CD4-positive, alpha-beta T cell treated with Interleukin-15 for 4 hours (primary cell): ENCODE results near the gene MAP3K21.

Experiments used
- DNase-seq: peaks from one replicate; pipeline ENCODE4 v3.0.0-alpha.2; 2020; ENCODE audit warnings: low spot score

Gene MAP3K21

DNA sequence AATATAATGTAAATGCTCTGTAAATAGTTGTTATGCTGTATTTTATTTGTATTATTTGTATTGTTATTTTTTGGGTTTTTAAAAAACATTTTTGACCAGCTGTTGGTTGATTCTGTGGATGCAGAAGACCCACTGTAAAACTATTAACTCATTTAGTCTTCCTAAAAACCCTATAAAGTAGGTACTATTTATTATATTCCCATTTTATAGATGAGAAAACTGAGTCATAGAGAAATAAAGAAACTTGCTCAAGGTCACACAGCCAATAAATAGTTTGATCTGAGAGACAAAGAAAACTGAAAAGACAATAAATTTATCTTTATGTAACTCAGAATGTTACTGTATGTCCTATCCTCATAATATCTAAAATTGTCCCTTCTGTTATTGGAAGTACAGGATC is 1.2 kb upstream of the MAP3K21 start:
- no peak for DNase-seq

DNA sequence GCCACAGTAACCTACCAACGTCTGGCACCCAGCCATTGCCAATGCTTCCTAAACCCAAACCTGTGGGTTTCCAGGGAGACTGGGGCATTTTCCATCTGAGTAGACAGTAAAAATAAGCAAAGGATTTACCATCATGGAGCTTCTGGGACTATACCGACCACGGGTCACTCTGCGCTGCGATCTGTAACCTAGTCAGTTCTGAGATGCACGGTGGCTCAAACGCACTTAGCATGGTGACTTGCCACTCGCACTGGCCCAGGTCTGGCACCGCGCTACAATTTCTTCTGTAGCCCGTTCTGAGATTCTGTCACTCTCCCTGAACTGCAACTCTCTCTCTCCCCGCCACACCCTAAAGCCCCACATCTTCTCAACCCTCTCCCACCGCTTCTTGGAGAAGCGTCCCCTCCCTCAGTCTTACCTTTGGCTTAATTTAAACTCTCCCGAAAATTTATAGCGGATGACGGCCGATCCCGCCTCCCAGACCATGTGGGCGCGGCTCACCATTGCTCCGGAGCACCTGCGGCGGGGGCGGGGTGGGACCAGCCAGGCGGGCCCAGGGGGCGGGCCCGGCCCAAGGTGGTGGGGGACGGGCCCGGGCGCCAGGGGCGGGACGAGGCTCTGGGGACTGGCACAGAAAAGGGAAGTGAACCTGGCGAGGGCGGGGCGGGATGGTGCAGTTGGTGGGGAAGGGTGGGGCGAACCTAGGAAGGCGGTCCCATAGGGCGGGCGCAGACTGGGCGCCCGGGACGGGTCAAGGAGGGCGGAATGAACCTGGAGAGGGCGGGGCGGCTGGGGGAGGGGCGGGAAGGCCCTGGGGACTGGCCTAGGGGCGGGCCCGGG is 493 bp upstream of the MAP3K21 start:
- DNase-seq: peak; percentile 95

DNA sequence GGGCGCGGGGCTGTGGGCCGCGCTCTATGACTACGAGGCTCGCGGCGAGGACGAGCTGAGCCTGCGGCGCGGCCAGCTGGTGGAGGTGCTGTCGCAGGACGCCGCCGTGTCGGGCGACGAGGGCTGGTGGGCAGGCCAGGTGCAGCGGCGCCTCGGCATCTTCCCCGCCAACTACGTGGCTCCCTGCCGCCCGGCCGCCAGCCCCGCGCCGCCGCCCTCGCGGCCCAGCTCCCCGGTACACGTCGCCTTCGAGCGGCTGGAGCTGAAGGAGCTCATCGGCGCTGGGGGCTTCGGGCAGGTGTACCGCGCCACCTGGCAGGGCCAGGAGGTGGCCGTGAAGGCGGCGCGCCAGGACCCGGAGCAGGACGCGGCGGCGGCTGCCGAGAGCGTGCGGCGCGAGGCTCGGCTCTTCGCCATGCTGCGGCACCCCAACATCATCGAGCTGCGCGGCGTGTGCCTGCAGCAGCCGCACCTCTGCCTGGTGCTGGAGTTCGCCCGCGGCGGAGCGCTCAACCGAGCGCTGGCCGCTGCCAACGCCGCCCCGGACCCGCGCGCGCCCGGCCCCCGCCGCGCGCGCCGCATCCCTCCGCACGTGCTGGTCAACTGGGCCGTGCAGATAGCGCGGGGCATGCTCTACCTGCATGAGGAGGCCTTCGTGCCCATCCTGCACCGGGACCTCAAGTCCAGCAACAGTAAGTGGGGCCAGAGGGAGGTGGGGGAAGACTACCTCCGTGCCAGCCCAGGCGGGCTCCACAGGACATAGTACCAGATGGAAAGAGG is 808 bp downstream of the MAP3K21 start:
- DNase-seq: peak; percentile 2

DNA sequence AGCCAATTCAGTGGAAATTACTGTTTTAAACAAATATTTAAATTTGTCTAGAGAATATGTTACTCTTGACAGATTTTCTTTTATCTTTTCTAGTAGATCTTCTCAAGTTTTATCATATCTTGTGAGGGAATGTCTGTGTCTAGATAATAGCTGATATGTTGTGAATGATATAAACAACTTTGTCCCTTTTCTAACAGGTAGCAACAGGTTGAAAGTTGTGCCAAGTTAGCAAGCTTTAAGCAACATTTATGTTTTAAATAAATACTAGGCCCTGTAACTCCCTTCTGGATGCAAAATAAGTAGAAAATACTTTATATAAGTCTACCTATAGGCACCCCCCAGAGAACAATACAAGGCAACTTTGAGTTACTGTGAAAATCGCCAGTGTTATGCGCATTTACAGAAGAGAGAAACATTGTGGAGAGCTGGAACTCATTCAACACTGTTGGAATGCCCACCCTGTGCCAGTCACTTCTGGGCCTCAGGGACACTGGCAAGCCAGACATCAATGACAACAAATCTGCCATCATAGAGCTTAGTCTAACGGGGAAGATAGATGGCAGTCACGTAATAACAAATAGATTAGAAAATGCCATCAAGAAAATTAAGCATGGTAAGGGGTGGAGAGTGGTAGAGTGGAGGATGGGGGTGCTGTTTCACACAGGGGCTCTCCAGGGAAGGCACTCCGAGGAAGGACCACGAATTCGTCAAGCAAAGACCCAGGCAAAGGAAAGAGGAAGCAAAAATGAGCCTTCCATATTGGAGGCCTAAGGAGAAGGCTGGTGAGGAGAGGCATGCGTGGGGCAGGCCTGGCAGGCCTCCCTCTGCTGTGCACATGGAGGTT is 4.4 kb downstream of the MAP3K21 start:
- DNase-seq: no peak

DNA sequence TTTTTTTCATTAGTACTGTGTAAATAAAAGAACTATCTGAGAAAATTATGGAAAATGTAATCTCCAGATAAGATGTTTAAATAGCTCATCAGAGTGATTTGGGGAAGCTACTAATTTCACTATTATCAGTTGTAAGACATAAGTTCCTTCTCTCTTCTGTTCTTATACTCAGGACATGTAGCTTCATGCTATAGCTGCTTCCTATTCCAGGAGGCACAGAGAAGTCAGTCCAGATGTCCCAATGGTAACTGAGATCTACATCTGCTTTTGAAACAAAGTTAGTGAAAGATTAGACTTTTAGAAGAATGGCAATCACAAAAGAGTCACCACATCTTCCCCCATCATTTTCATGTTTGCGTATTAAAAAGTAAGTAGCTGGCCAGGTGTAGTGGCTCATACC is 5.6 kb downstream of the MAP3K21 start:
- no peak for DNase-seq

DNA sequence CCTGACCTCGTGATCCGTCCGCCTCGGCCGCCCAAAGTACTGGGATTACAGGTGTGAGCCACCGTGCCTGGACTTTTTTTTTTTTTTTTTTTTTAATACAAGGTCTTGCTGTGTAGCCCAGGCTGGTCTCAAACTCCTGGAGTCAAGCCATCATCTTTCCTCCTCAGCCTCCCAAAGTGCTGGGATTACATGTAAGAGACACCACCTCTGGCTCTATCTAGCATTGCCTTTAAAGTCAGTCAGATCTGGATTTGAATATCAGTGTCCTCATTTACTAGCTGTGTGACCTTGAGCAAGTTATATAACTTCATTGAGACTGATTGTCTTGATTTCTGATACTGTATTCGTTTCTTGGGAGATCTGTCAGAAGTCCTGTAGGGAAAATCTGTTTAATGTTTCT is 6.6 kb downstream of the MAP3K21 start:
- DNase-seq: no peak

DNA sequence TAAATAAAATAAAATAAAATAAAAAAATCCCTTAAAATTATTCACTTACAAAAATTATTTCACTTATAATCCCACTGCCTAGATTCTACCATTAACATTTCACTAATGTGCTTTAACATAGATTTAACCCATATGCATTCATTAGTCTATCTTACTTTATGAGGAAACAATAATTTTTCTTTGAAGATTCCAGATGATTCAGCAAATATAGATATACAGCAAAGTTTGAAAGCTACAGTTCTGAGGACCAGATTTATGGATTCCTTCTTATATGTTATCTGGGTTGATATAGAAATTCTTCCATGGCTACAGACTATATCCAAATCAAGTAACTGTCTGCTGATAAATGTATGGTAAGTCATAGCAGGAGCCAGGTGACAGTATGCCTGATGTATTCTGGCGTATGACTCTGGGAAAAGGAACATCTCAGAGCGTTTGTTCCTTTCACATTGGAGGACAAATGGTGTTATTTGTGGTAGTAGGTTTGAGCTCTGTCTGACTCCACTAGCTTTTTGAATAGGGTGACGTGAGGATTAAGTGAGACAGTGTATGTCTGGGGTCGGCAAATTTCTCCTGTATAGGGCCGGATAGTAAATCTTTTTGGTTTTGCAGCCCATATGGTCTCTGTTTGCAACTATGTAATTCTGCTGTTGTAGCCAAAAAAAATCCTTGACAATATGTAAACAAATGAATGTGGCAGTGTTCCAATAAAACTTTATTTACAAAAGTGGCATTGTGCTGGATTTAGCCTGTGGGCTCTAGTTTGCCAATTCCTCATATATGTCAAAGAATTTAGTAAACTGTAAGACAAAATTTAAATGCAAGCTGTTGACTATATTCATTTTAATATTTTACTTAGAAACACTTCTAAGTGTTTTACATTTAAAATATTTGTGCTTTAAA is 9.3 kb downstream of the MAP3K21 start:
- DNase-seq: no peak

DNA sequence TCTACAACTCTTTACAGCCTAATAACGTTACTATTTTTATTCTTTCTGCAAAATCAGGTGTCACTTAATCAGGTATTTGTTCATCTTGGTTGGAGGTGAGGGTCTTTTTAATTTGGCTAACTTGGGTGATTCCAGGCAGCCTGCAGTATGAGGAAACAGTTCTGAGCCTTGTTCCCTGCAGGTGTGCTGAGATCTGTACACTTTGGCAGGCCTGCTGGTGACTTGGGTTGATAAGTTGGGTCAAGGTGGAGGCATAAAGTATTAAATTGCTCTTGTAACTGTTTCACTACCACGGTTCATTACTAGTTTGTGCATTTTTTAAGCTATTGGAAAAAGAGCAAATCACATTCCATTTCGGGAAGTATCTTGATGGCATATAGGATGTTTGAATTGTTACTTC is 10.0 kb downstream of the MAP3K21 start:
- no peak for DNase-seq

DNA sequence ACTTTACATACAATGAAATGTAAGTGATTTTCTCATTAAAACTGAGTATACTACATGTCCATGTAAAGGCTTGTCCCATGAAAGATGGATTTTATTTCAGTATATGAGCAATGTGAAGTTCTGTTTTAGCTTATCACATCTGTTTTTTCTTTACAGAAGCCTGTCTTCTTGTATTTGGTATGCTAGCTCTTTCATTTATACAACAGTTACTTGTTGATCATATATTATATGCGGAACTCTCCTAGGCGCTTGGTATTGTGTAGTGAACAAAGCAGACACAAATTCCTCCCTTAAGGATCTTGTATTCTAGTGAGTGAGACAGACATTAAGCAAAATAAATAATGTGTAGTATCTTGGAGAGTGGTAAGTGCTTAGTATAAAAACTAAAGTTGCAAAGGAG is 10.6 kb downstream of the MAP3K21 start:
- no peak for DNase-seq

DNA sequence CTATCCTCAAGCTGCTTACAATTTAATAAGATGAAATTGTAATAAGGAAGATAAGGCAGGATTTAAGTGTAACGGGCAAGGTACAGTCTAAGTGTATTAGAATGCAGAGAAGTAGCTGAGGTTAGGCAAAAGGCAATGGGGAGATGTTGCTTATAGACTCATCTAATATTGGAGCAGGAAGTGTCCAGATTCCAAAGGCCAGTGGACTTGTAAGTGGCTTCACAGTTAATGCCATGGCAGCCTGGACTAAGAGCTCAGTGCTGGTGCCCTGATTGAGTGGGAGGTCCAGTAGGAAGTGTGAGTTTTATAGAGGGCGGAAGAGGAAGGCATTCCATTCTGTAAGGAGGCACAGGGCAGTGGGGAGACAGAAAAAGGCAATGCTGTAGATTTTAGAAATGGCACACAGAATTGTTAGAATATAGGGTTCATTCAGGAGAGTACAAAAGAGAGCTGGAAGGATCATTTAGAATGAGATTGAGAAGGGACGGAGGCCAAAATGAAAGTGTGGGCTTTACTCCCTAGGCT is 12.6 kb downstream of the MAP3K21 start:
- no peak for DNase-seq

DNA sequence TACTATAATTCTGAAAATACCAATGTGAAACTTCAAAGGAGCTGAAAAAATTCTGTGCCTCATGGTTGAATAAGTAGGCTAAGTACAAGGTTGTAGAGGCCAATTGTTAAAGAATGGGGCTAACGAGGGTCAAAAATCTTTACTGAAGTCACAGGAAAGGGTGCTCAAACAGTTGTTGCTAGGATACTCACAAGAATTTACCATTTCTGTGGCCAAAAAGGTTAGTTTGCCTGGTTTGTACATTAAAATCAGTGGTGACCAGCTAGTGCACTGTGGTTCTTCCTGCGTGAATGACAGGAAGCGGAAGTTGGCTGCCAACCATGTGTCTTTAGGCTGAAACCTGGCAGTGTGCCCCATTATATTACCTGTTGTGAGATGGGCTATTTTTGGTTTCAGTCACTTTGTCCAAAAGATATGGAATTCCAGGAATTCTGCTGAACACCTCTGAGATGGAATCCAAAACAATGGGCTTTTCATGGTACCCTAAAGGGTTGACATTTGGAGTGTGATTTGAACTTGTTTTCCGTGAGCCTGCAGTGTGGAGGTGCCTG is 13.5 kb downstream of the MAP3K21 start:
- no peak for DNase-seq

DNA sequence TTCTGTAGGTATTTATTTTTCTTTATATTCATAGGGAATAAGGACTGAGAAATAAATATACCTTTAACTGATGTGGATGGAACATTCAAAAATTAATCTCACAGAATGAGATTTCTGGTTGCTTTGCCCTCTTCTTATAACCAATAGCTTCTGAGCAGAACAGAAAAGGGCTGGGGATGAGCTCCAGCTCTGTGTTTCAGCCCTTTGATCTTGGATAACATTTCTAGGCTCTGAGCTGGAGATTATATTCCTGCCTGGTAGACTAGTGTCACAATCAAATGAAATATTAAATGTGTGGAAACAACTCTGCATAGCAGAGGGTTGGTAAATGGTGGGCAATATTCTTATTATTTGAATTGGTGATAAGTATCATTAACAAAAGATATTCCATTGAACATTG is 14.6 kb downstream of the MAP3K21 start:
- no peak for DNase-seq

DNA sequence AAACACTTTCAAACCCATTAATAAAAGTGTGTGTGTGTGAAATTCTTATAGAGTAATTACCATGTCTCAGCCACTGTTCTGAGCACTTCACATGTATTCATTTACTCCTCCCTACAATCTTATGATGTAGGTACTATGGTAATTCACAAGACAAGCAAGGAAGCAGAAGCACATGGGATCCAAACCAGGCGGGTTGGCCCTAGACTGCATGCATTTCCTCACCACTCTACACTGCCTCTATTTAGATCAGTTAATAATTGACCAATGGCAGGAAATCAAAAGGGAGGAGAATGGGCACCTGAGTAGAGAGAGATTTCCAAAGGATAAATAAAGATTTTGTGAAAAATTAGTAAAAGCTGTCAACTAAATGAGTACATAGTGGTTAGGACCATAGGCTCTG is 15.7 kb downstream of the MAP3K21 start:
- no peak for DNase-seq

DNA sequence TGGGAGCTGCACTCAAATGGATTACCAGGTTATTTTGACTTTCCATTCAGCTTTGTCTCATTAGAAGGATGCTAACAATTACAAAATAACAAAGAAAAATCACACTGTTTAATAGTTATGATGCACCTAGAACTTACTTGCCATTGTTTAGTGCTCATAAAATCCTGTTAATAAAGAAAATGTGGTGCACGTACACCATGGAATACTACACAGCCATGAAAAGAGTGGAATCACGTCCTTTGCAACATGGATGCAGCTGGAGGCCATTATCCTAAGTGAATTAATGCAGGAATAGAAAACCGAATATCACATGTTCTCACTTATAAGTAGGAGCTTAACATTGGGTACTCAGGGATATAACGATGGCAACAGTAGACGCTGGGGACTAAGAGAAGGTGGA is 19.8 kb downstream of the MAP3K21 start:
- DNase-seq: no peak

DNA sequence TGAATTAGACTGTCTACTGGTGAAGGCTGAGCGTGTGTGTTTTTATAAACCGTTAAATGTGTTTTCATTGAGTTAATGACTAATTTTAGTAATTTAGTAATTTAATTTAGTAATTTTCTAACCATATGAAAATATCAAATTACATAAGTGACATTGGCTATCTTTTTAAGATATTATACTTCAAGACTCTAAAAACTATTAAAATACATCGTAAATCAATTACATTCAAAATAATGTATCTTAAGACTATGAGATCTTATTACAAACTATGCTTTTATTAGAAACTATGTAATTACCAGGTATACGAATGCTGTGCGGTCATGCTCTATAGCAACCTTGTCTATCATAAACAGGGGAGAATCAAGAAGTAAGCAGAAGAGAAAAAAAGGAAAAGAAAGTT is 21.6 kb downstream of the MAP3K21 start:
- no peak for DNase-seq

DNA sequence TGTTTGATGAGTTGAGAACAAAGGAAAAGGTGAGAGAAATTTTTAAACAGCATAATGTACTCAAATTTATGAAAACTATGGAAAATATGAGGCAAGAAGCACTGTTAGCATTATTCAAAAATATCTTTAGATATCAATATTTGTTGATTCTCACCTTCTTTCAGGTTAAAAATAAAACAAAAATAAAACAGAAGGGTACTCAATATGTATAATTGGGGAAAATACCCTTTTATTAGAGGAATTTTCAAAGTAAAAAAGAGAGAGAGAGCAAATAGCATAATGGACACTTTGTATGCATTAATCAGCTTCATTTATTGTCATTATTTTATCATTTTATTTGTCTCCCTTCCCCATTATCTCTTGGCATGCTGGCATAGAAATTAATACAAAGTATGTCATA is 27.5 kb downstream of the MAP3K21 start:
- no peak for DNase-seq

DNA sequence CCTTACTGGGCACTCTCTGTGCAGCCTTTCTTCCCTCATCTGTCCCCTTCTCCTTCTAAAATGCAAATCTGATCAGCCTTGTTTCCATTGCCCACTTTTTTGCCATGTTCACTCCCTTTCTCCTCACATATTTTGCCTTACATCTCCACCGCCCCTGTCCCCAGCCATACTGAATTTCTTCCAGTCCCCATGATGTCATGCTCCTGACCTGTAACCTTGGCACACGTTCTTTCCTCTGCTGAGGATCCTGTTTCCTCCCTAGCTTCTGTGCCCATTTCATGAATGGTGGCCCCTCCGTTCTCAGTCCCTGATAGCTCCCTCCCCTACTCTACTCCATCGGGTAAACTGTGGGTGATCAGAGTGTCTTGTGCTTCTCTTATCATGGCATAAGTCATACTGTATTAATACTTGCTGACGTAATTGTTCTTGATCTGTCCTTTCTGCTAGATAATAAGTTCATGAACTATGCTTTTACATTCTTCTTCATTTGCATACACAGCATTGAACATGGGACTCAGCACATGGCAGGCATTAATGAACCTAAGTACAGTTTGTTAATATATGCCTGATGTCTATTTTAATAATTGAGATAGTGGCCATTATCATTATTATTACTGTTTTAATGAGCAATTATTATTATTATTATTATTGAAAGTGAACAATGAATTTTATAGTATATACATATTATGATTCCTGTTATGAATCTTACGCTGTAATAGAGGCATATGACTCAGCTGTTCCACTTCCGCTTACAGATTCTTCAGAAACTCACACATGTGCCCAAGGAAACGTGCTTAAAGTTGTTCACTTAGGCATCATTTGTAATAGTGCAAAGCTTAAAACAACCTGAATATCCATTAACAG is 28.5 kb downstream of the MAP3K21 start:
- peak; percentile 16 for DNase-seq

DNA sequence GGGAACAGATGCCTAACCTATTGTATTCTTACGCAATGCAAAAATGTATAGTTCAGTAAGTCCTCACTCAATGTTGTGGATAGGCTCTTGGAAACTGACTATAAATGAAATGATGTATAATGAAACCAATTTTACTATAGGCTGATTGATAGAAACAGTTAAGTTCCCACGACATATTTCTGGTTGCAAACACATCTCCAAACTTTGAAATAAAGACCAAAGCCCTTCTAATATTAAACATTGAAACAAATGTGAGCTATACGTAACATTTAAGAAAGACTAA is 29.1 kb downstream of the MAP3K21 start:
- DNase-seq: no peak

DNA sequence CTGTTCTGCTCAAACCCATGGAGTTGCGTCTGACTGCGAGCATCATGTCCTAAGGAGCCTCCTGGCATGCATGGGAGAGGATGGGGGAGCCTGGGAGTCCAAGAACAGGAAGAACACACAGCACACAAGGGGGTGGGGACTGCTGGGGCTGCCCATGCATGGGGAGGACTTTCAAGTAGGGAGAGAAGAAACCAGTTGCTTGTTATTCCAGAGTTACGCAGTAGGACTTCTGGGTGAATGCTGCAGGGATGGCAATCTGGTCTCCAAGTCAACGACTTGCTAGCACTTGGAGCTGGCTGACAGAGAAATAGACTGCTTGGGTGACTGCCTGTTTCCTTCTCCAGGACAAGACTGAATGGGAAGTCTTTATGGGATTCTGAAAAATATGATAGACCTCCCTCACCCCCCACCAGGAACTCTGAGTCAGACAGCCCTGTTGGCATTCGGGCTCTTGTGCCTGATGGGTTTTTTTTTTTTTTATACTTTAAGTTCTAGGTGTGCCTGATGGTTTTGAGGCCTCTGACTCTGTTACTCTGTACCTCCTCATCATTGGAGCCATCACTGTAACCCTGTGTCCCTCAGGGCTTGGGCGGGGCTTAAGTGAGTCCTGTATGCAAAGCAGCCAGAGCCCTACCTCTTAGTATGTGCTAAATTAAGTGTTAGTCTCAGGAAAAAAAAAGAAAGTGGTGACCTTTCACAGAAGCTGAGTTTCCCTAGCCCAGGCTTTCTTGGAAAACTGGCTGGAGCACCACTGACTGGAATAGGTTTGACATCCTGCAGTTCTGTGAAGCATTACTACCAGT is 30.3 kb downstream of the MAP3K21 start:
- no peak for DNase-seq
